ENCODE data around the gene PIGM.

DNA sequence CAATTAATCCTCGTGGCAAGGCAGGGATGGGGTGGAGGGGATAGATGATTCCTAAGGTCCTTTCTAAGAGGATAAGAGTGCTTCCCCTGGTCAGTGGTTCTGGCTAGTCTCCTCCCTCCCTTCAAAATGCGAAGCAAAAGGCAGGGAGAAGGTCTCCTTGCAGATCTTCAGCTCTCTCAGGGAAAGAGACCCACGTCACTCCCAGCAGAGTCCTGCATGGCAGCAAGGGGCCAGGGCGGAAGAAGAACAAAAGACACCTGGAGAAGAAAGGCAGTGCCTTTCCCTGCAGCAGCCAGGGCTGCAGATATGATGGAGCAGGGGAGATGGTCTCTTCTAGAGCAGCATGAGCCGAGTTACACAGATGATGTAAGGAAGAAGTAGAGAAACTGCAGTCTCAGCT lies 48.1 kb downstream of the PIGM start:
- no peak for TF ChIP-seq EZH2 (IDR thresholded peaks at IDR 0.05; ENCODE audit: insufficient read depth, low read length)
- TF ChIP-seq, protein P1, sequence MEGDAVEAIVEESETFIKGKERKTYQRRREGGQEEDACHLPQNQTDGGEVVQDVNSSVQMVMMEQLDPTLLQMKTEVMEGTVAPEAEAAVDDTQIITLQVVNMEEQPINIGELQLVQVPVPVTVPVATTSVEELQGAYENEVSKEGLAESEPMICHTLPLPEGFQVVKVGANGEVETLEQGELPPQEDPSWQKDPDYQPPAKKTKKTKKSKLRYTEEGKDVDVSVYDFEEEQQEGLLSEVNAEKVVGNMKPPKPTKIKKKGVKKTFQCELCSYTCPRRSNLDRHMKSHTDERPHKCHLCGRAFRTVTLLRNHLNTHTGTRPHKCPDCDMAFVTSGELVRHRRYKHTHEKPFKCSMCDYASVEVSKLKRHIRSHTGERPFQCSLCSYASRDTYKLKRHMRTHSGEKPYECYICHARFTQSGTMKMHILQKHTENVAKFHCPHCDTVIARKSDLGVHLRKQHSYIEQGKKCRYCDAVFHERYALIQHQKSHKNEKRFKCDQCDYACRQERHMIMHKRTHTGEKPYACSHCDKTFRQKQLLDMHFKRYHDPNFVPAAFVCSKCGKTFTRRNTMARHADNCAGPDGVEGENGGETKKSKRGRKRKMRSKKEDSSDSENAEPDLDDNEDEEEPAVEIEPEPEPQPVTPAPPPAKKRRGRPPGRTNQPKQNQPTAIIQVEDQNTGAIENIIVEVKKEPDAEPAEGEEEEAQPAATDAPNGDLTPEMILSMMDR (IDR thresholded peaks at IDR 0.05; ENCODE audit: insufficient read depth, low read depth, low read length): no peak

Data from astrocyte (in vitro differentiated cells and primary cell).